ENCODE results near the gene RGS11.

RGS11 gene

DNA sequence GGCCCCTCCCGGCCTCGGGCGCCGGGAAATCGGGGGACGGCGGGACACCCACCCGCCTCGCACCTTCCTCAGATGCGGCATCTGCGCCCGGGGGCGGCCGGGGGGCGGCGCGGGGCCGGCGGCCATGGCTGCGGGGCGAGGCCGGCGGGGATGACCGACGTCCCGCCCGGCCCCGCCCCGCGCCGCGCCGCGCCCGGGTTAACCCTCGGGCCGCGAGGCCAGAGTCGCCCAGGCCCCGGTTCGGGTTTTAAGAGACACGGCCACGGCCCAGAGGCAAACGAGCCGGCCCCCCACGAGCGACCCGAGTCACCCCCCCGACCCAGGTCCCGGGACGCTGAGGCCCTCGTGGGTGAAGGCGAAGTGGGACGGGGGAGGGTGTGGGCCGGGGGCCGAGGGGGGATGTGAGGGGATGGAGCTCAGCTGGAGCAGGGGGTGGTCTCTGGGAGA, at the start of gene RGS11:
Gene RGS11 (minus strand): TSS at position 159 of the 447 bp plus-strand sequence. CDS start 33 bp downstream, at position 126.
- DNase-seq: no peak

- DNase-seq: no peak
Observed at GRCh38 chr16:324451-325334, 48.9 kb upstream of the RGS11 start.

DNA sequence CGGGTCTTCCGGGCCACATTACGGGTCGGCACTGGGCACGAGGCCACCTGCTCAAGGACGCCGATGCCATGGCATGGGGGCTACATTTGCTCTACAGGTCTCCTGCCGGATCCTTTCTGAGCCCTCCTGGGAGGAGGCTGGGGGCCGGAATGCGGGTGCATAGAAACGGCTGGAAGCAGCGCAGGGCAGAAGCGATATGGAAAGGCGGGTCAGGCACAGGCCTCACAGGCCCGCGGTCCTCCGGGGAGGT, 48.4 kb upstream of the RGS11 start:
- no peak for DNase-seq

GRCh38 chr16:322476-323143, 46.9 kb upstream of the RGS11 start:
- no peak for DNase-seq

- no peak for DNase-seq
Observed at GRCh38 chr16:321532-321931, 45.8 kb upstream of the RGS11 start.

DNA sequence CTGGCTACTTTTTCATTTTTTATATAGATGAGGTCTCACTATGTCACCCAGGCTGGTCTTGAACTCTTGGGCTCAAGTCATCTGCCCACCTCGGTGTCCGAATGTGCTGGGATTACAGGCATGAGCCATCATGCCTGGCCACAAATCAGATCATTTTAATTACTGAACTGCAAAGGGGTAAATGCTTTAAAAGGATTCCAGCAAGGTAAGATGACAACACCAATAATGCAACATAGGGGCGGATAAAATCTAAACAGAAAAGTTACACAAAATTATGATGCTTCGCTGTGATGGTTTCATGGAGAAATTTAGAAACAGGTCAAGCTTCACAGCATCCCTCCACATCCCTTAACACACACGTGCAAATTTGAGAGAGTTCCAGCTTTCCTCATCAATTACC, 44.5 kb upstream of the RGS11 start:
- no peak for DNase-seq

GRCh38 chr16:318628-319027, 42.9 kb upstream of the RGS11 start:
- no peak for DNase-seq

- no peak for DNase-seq
Observed at GRCh38 chr16:317583-317982, 41.8 kb upstream of the RGS11 start.

DNA sequence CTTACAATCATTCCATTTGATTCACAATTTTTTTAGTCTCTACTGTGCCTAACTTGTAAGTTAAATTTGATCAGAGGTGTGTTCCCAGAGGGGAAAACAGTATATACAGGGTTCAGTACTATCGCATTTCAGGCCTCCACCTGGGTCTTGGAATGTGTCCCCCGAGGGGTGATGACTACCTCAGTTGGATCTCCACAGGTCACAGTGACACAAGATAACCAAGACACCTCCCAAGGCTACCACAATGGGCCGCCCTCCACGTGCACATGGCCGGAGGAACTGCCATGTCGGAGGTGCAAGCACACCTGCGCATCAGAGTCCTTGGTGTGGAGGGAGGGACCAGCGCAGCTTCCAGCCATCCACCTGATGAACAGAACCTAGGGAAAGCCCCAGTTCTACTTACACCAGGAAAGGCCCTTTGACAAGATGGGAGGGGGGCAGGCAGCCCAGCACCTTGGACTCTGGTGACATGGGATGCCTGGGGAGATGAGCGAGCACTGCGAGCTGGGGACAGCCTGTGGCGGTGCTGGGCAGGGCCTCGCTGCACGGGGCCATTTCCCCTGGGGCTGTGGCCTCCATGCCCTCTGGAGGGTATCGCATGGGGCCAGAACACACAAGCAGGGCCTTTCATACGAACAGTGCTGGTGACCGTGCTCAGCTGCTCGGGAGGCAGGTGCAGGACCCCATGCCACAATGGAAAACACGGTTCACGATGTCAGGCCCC, 41.2 kb upstream of the RGS11 start:
- no peak for DNase-seq

DNA sequence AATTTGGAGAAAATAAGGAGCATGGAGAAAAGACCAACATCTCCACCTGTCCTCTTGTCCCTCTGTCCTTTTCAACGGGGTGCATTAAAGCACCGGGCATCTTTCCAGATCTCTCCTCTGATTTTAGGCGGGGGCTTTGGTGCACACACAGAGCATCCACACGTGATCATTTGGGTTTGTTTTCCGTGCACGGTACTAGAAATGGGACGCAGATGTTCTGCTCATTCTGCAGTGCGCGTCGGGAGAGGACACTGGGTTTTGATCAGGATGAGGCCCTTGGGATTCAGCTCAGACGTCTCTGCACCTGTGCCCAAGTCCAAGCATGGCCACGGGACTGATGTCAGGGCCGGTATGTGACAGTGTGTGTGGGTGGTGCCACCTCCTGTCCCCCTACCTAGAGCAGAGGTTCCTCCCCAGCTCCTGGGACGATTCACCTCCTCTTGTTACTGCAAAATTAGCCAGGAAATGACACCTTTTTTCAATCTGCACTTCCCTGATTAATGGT, 39.1 kb upstream of the RGS11 start:
- no peak for DNase-seq

DNA sequence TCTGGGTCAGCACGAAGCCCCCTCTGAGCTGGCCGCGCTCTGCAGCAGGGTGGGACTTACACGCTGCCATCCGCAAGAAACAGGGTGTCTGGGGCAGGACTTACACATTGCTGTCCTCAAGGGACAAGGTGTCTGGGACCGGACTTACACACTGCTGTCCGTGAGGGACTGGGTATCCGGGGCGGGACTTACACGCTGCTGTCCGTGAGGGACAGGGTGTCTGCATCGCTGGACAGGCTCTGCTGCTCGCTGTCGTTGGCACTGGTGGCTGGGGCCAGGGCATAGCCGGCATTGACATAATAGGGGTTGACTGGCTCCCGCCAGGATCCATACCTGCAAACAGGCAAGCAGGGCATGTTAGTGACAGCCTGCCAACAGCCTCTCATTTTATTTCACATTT, 38.6 kb upstream of the RGS11 start:
- no peak for DNase-seq

GRCh38 chr16:311725-312124, 36.0 kb upstream of the RGS11 start:
- no peak for DNase-seq

- DNase-seq: no peak
Observed at GRCh38 chr16:309476-309875, 33.7 kb upstream of the RGS11 start.

DNA sequence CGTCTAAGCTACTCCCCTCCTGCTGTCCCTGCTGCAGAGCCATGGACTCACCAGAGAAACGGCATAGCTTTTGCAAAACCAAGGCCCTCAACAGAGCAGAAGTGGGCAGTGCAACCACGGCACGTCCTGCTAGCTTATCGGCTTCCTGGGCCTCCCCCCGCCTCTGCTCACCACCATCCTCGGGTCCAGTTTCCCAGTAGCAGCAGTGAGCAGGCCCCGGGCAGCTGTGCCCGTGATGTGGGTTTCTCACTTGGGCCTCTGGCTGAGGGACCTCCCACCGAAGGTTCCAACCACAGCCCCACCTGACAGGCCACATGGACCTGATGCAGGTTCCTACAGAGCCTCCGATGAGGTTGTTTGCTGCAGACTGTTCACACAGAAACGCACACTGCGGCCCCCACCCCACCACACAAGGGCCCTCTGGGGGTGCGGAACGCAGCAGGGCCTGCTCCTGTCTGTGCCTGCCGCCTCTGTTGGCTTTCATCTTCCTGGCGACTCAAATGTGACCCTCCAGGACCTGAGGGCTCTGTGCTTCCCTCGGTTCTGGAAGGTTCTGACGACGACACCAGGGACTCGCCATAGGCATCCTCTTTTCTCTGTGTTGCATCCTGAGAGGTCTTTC, 32.1 kb upstream of the RGS11 start:
- DNase-seq: no peak

DNA sequence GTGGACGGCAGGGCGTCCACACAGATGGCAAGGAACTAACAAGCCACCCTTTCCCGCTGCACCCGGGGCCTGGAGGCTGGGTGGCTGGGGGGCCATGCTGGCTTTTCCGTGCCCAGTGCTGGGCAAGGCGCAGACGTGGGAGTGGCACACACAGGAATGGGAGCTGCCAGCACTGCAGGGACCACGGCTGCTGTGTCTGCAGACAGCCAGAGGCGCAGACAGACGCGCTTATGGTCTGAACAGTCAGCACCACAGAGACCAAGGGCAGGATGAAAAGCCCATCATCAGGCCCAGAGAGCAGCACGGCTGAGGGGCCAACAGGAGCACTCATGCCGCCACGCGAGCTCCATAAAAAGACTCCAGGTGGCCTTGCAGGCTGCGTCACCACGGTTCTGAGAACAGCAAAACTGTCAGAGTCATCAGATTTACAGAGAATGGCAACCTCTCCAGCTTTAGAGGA, 31.2 kb upstream of the RGS11 start:
- no peak for DNase-seq

DNA sequence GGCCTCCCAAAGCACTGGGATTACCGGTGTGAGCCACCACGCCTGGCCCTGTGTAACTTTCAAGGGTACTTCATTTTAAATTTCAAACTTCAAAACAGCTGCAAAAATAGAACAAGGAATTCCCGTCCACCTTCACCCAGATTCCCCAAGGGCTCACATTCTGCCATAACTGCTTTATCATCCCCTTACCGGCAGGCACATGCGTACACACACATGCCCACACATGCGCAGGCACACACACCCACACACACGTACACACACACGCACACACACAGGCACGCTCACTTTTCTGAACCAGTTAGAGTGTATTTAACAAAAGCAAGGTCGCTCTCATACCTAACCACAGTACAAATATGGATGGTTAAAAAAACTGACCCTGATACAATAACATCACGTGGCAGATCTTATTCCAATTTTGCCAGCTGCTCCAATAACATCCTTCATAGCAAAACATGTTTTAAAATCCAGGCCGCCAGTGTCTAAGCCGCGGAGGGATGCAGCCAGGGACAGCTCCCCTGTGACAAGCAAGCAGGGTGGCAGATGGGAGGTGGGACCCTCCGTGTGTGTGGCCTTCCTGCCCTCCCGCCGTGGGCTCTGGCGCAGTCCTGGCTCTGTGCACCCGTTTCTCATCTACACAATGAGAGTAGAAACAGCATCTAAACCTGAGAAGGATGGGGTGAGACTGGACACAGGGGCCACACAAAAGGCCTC, 30.3 kb upstream of the RGS11 start:
- no peak for DNase-seq

DNA sequence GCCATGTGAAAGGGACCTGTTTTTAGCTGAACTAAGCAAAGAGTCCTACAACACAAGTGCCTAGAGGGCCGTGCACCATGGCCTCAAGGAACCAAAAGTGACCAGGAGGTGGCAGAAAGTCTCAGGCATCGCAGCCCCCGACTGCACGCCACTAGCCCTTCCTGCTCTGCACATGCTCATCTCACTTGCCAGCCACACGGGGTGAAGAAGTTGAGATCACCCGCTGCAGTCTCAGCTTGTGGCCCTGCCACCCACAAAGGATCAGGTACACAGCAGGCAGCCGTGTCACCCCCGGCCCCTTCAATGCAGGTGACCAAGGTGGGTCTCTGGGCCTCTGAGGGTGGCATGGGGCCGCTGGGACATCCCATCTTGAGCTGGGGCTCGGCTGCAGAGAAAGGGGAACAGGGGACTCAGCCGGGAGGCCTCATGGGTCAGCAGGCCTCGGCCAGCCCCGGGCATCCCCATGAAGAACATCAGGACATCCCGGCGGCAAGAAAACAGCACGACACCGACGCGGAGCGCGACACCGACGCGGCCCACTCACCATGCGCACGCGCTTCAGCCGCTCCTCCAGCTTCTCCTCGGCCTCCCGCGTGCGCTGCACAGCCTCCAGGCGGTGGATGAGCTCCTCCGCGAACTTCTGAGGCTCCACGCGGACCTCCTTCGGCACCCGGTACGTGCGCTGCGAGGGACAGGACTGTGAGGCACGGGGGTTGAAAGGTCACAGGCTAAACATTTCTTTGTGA, 28.2 kb upstream of the RGS11 start:
- DNase-seq: no peak

DNA sequence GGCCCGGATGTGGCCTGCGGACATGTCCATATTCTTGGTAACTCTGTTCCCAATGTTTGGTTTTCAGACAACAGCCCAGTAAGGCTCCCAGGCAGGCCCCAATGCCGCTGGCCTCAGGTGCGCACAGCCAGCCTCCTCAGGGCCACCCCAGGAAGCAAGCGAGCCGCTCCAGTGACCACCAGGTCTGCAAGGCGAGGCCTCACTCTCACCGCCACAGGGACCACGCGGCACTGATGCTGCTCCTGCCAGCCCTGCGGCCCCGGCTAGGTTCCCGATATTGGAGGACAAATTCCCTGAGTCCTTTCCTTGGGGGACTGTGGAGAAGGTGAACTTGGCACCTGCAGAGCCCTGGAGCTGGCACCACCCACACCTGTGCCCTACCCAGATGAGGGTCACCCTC, 26.2 kb upstream of the RGS11 start:
- no peak for DNase-seq

DNA sequence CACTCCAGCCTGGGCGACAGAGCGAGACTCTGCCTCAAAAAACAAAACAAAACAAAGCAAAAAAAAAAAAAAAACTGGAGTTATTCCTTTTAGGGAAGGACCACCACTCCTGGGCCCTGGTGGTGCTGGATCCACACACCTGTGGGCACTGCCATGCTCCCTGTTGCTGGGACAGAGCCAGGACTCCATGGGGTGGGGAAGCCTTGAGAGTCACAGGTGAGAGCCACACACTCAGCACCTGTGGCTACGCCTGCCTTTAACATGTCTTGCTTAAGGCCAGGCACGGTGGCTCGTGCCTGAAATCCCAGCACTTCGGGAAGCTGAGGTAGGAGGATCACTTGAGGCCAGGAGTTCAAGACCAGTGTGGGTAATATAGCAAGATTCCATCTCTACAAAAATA, 25.5 kb upstream of the RGS11 start:
- no peak for DNase-seq

DNA sequence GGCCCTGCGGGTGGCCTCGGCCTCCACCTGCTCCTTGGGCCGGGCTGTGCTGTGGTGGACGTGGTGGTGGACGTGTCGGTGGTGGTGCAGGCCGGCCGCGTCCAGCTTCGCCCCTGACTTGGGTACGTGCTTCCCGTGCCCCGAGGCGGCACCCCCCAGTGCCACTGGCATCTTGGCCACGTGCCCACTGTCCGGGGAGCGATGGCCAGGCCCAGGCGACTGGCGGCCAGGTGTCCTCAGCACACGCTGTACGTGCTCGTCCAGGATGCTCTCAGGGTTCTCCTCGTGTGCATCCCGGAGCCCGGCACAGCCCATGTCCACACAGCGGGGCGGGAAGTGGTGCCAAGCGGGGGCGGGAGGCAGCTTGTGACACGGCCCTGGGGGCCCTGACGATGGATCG, 22.1 kb upstream of the RGS11 start:
- no peak for DNase-seq

DNA sequence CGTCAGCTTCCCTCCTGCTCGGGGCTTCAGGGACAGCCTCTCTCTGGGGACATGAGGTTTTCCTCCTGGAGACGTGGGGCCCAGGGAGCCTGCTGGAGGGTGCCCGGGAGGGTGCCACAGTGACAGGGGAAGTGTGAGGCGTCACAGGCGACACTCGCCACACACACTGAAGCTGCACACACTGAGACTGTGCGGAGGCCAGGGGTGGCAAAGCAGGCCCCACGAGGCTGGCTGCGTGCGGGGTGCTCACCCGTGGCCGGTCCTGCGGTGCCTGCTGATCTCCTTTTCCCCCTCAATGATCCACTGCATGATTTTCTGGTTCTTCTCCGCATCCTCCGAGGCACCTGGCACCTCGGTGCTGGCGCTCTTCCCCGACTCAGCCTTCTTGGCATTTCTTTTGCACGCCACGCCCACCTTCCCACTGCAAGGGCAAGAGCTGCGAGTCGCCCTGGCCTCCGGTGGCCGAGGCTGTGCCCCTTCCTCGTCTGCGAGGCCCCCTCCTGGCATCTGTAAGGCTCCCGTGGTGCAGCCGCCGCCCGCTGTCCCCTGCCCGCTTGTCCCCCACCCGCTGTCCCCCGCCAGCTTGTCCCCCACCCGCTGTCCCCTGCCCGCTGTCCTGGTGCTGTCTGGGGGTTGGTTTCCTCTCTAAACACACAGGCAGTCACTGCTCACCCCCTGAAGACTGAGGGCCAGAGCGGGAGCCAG, 21.2 kb upstream of the RGS11 start:
- DNase-seq: no peak
